Measurements from ENCODE around the gene SLC66A3.

GRCh38 chr2:11121823-11122155 lies 33.5 kb upstream of the SLC66A3 start:
- TF ChIP-seq CTCF (IDR thresholded peaks at IDR 0.05; ENCODE audit: low read length) (no peak), EZH2 (IDR thresholded peaks at IDR 0.05; ENCODE audit: borderline replicate concordance, low read length) (no peak)

Measured in OCI-LY1 (cell line).